ENCODE measurements around the gene SIRPD. TPM values are rescaled to one million over a fixed set of nuclear protein-coding genes. Genes with fewer than 3 reads are reported as not detected.

Gene SIRPD
- total and polyA plus RNA-seq, 2 of the 13 experiments (the other 11 are each of a cell fraction or from before 2014, with no cell fraction given), result not detected

- TF ChIP-seq, protein P1, sequence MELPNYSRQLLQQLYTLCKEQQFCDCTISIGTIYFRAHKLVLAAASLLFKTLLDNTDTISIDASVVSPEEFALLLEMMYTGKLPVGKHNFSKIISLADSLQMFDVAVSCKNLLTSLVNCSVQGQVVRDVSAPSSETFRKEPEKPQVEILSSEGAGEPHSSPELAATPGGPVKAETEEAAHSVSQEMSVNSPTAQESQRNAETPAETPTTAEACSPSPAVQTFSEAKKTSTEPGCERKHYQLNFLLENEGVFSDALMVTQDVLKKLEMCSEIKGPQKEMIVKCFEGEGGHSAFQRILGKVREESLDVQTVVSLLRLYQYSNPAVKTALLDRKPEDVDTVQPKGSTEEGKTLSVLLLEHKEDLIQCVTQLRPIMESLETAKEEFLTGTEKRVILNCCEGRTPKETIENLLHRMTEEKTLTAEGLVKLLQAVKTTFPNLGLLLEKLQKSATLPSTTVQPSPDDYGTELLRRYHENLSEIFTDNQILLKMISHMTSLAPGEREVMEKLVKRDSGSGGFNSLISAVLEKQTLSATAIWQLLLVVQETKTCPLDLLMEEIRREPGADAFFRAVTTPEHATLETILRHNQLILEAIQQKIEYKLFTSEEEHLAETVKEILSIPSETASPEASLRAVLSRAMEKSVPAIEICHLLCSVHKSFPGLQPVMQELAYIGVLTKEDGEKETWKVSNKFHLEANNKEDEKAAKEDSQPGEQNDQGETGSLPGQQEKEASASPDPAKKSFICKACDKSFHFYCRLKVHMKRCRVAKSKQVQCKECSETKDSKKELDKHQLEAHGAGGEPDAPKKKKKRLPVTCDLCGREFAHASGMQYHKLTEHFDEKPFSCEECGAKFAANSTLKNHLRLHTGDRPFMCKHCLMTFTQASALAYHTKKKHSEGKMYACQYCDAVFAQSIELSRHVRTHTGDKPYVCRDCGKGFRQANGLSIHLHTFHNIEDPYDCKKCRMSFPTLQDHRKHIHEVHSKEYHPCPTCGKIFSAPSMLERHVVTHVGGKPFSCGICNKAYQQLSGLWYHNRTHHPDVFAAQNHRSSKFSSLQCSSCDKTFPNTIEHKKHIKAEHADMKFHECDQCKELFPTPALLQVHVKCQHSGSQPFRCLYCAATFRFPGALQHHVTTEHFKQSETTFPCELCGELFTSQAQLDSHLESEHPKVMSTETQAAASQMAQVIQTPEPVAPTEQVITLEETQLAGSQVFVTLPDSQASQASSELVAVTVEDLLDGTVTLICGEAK (IDR thresholded peaks at IDR 0.05), result no peak
- TF ChIP-seq, protein P1 (CRISPR knock-in tag; IDR thresholded peaks at IDR 0.05), result no peak
- TF ChIP-seq ONECUT2 (CRISPR knock-in tag; IDR thresholded peaks at IDR 0.05) (no peak), EED (CRISPR knock-in tag; IDR thresholded peaks at IDR 0.05) (no peak), THAP8 (CRISPR knock-in tag; IDR thresholded peaks at IDR 0.05; ENCODE audit: borderline replicate concordance) (no peak), CEBPB (IDR thresholded peaks at IDR 0.05; ENCODE audit: borderline replicate concordance, low read depth, low read length) (no peak), EHMT2 (IDR thresholded peaks at IDR 0.05; ENCODE audit: borderline replicate concordance, low read depth, low read length) (peak; percentile 51; the same call in 1 of the 2 replicates), PHF20 (CRISPR knock-in tag; IDR thresholded peaks at IDR 0.05) (no peak), FOXK1 (CRISPR knock-in tag; IDR thresholded peaks at IDR 0.05; ENCODE audit: borderline replicate concordance, low read depth) (peak; percentile 60; the same call in 1 of the 2 replicates), ZNF329 (CRISPR knock-in tag; IDR thresholded peaks at IDR 0.05; ENCODE audit: low read depth) (no peak), CREB1 (IDR thresholded peaks at IDR 0.05) (peak; percentile 67), CREB1 (CRISPR knock-in tag; IDR thresholded peaks at IDR 0.05) (no peak), KLF12 (CRISPR knock-in tag; IDR thresholded peaks at IDR 0.05; ENCODE audit: borderline replicate concordance) (no peak), MED1 (CRISPR knock-in tag; IDR thresholded peaks at IDR 0.05) (0 out of 2 replicates have a peak, but pooled peaks have one; percentile 19), SRF (IDR thresholded peaks at IDR 0.05; ENCODE audit: low read depth, low read length) (0 out of 2 replicates have a peak, but pooled peaks have one; percentile 51), ZNF549 (CRISPR knock-in tag; IDR thresholded peaks at IDR 0.05) (no peak), ZNF7 (CRISPR knock-in tag; IDR thresholded peaks at IDR 0.05) (peak; percentile 47; the same call in 1 of the 2 replicates), PHF8 (CRISPR knock-in tag; IDR thresholded peaks at IDR 0.05) (no peak), ELF3 (CRISPR knock-in tag; IDR thresholded peaks at IDR 0.05) (peak; percentile 80), FOXP4 (CRISPR knock-in tag; IDR thresholded peaks at IDR 0.05) (0 out of 2 replicates have a peak, but pooled peaks have one; percentile 40)
These were observed 53.8 kb downstream of the SIRPD start (continued) for GRCh38 chr20:1503564-1504227.
